ENCODE results near the gene FXYD4.

GRCh38 chr10:43375401-43376020 is 4.1 kb downstream of the FXYD4 start:
- TF ChIP-seq POLR2A (IDR thresholded peaks at IDR 0.05; ENCODE audit: control extremely low read depth in 1 of 2, low read depth in 2 of 2, low read length in 2 of 2) (no peak), SIN3A (conservative IDR thresholded peaks at IDR 0.05 in 1 of 2, IDR thresholded peaks at IDR 0.05 in 1 of 2; ENCODE audit: low read depth in 1 of 2, low read length in 2 of 2) (no peak), CTCF (IDR thresholded peaks at IDR 0.05; ENCODE audit: control extremely low read depth in 1 of 3, insufficient read depth in 1 of 3, low read depth in 1 of 3, low read length in 3 of 3) (no peak), BCL11A (IDR thresholded peaks at IDR 0.05; ENCODE audit: low read depth in 2 of 2, low read length in 2 of 2) (no peak), EP300 (IDR thresholded peaks at IDR 0.05; ENCODE audit: borderline replicate concordance in 1 of 2, low read depth in 2 of 2, low read length in 2 of 2) (no peak), ZNF274 (IDR thresholded peaks at IDR 0.05; ENCODE audit: borderline replicate concordance, extremely low read depth, low read length) (no peak), RFX5 (IDR thresholded peaks at IDR 0.05; ENCODE audit: borderline replicate concordance, low read depth, low read length) (no peak)

Measured in H1 (cell line).